ENCODE results near the gene RPN2. TPM values are rescaled to one million over a fixed set of nuclear protein-coding genes. Genes with fewer than 3 reads are reported as not detected.

RPN2 gene
- total RNA-seq, 2 donors from 2014 or later = 136 to 175 TPM

DNA sequence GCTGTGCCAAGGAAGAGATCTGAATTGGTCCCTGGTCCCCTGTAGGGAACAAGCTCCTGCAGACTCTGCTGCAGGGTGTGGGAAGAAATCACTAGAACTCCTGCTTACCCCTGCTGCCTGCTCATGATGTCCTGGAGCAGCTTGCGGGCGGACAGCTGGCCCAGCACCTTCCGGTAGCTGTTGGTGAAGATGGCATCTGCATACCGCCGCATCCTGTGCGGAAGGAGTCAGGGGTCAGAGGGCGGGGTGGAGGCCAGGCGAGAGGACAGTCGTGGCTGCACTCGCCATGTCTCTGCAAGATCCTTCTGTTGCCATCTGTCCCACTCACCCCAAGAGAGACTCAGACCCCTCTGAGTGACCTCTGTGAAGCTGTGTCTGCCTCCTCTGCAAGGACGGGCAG lies 77.2 kb downstream of the RPN2 start:
- DNase-seq (ENCODE audit: low spot score) = peak; percentile 45
- intact Hi-C loops (cut with DNase I) = no loop called here

- no peak for DNase-seq (ENCODE audit: low spot score)
- intact Hi-C loops (cut with DNase I) = no loop called here
These were observed 78.4 kb downstream of the RPN2 start for GRCh38 chr20:37257530-37257929.

DNA sequence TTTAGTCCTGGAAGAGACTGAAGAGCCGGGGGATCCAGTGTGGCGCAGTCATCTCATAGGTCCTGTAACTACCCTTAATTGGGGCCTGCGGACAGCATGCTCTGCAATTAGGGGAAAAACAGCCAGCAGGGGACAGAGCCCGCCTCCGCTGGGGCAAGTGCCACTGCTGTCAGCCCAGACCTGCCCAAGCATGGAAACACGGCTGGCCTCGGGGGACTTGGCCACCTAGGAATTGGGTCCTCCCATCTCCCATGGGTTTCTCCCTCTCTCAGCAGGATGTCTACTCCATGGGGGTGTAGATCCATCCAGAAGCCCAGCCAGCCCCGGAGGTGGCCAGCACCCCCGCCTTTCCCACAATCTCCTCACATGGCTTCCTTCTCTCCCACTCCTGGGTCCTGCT lies 78.9 kb downstream of the RPN2 start:
- no peak for DNase-seq (ENCODE audit: low spot score)
- intact Hi-C loops (cut with DNase I) = no loop called here

GRCh38 chr20:37259031-37259430 lies 79.9 kb downstream of the RPN2 start:
- DNase-seq (ENCODE audit: low spot score) = no peak

GRCh38 chr20:37259865-37260264 lies 80.7 kb downstream of the RPN2 start:
- no peak for DNase-seq (ENCODE audit: low spot score)
- intact Hi-C loops (cut with DNase I) = no loop called here

More at GRCh38 chr20:37259031-37259430, 79.9 kb downstream of the RPN2 start:
- intact Hi-C loops (cut with DNase I) = no loop called here

GRCh38 chr20:37260923-37261322 lies 81.8 kb downstream of the RPN2 start:
- DNase-seq (ENCODE audit: low spot score) = no peak
- intact Hi-C loops (cut with DNase I) = no loop called here

DNA sequence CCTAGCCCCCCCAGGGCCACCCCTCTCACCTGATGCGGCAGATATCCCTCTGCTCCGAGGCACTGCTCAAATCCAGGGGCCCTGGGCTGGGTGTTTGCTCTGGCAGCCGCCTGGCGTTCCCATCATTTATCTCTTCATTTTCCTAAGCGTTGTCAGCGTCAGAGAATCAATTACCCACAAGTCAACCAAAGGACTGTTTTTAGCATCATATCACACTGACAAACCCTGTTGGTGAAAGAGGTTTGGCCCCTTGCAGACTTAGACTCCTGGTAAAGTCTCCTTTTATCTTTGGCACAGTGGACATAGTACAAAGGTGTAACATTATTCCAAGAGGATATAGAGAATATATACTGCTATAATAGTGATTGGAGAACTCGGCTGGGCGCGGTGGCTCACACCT lies 82.6 kb downstream of the RPN2 start, which contains the start of gene GHRH:
Gene GHRH (minus strand): TSS at position 101 of the 400 bp plus-strand sequence. CDS start 4,925 bp downstream, outside the sequence.
- no peak for DNase-seq (ENCODE audit: low spot score)
- intact Hi-C loops (cut with DNase I) = no loop called here

DNA sequence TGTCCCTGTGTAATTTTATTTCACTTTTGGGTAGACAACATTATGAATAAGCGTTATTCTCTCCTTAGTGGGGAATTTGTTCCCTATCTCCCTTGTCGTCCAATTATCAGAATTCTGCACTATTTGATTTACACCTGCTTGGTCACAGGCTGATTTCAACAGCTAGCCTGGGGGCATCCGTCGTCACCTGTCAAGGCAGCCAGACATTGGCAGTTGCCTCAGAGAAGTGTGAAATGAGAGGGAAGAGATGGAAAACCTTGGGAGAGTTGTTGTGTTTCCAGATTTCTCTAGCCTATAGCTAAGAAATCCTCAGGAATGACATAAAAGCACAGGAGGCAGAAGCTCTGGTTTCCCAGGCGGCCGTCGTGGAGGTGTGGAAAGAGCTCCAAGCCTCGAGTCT lies 83.4 kb downstream of the RPN2 start:
- peak; percentile 42 for DNase-seq (ENCODE audit: low spot score)
- intact Hi-C loops (cut with DNase I) = no loop called here

GRCh38 chr20:37263686-37264085 lies 84.6 kb downstream of the RPN2 start:
- intact Hi-C loops (cut with DNase I) = no loop called here

GRCh38 chr20:37265152-37265551 lies 86.0 kb downstream of the RPN2 start:
- intact Hi-C loops (cut with DNase I) = no loop called here
- no peak for DNase-seq (ENCODE audit: low spot score)

More at GRCh38 chr20:37263686-37264085, 84.6 kb downstream of the RPN2 start:
- DNase-seq (ENCODE audit: low spot score) = no peak

DNA sequence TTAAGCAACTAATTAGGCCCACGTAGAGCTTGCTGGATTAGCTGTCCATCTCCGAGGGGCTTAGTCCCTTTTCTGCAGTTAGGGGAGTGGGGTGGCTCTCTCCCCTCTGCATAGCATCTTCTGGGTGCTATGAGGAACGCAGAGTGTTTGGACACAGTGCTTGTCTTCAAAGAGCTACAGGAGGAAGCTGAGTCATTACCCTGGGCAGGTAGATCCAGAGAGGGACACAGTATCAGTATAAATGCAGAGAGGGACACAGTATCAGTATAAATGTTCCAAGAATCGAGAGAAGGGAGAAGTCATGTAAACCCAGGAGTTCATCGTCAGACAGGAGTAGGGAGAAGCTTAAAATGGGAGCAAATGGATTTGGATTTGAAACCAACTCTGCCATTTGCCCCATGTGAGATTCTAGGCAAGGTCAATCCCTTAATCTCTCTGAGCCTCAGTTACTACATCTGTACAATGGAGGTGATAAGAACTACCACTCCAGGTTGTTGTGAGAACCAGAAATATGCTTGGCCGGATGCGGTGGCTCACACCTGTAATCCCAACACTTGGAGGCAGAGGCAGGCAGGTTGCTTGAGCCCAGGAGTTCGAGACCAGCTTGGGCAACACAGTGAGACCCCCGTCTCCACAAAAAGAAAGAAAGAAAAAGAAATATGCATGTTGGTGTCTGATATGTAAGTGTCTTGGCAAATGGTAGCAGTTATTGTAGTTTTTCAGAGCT lies 88.0 kb downstream of the RPN2 start:
- intact Hi-C loops (cut with DNase I) = no loop called here
- DNase-seq (ENCODE audit: low spot score) = no peak

DNA sequence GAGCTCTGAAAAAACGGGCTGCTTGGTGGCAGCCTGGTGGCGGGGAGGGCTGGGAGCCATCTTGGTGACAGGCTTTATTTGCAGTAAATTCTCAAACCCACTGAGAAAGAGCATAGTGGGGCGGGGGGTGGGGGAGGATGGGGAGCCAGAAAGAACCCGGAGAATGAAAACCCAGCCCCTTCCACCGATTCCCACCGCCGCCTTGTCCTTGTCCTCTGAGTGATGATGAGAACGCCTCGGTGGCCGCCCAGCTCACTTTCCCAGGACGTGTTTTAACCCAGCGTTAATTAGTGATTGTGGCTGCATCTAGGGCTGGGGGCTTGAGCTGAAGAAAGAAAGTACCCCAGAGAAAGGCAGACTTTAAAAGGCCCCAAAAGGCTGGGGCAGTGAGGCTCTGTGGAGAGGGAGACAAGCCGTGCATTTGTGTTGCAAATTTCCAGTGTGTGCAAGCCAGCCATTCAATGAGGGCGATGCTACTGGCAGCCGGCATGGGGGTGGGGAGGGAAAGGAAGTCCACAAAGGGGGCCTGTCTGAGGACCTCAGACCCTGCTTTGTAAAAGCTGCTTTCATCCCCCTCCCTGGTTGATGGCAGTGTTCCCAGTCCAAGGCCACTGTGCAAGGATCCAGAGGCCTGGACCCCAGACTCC lies 88.7 kb downstream of the RPN2 start:
- intact Hi-C loops (cut with DNase I) = no loop called here
- DNase-seq (ENCODE audit: low spot score) = no peak

DNA sequence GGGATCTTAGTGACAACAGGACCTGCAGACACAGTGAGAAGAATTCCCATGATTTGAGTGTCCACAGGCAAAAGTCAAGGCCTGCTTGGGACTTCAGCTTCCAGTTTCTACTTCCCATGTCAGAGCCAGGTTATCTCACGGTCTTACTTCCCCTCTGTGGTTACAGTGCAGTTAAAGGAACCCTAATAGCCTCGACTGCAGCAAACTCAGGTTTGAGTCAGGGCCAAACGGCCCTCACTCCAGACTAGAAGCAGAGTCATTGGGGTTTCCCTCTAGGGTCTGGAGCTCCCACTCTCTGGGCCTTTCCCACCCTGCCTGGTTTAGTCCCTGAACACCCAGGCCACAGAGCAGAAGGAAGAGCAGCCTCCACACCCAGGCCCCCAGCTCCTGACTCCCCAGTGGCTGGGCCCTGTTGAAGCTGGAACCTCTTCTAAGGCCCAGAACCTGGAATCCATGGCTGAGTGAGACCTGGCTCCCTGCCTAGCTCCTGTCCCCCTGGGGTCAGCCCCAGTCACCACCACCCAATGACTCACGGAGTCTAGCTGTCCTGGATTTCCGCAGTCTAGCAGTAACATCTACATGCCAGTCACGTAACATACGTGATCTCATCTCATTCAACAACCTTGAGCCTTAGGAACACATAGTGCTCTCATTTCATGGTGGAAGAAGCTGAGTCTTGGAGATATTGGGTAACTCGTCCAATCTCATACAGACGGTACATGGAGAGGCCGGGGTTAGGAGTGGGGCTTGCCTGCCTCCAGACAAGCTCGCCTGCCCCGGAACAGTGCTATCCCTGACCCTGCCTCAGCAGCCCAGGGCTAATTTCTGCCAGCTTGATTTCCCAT lies 91.7 kb downstream of the RPN2 start:
- intact Hi-C loops (cut with DNase I) = loop anchor here (5.0 kb wide), 1 partner anchor 262 kb away; no protein-coding TSS in a partner anchor
- no peak for DNase-seq (ENCODE audit: low spot score)

GRCh38 chr20:37271421-37271768 lies 92.3 kb downstream of the RPN2 start:
- intact Hi-C loops (cut with DNase I) = loop anchor here (5.0 kb wide), 1 partner anchor 261 kb away; no protein-coding TSS in a partner anchor
- DNase-seq (ENCODE audit: low spot score) = no peak

DNA sequence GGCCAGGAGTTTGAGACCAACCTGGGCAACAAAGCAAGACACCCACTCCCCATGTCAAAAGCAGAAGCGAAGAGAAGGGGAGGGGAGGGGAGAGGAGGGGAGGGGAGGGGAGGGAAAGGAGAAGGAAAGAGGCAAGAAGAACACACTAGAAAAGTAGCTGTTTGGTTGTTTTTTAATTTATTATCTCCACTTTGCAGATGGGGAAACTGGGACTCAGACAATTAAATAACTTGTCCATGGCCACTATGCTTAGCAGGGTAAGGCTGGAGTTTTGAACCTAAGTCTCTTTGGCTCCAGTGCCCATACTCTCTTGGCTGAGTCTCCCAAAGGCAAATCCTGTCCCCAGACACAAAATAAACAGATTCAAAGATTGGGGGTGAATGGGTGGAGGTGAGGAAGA lies 94.9 kb downstream of the RPN2 start:
- no peak for DNase-seq (ENCODE audit: low spot score)
- intact Hi-C loops (cut with DNase I) = loop anchor here (5.0 kb wide), 1 partner anchor 258 kb away; no protein-coding TSS in a partner anchor

DNA sequence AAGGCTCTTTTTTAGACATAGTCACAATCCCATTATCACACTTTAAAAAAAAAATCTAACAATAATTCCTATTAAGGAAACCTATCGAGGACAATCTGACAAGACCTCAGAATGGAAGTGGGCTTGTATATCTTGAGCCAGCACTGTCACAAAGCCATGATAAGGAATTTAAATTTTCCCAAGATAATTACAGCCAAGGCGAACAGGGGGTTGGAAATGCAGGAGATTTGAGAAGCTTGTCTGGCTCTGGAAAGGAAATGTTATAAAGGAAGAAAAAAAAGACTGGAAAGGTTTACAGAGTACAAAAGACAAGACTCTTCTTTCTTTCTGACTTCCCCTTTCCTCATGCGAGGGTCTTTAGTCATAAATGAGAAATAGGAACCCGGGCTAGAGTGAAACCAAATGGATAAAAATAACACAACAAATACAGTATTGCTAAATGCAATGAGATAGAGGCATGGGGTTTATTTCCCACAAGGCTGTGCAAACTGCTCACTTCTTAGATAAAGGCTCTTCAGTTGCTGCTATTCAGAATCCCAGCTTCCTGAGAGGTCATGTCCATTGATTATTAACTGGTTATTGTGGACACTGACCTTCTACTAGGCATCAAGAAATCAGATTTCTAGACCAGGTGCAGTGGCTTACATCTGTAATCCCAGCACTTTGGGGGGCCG lies 95.9 kb downstream of the RPN2 start:
- intact Hi-C loops (cut with DNase I) = loop anchor here (5.0 kb wide), 1 partner anchor 257 kb away; no protein-coding TSS in a partner anchor
- no peak for DNase-seq (ENCODE audit: low spot score)

- peak; percentile 80 for DNase-seq (ENCODE audit: low spot score)
- intact Hi-C loops (cut with DNase I) = no loop called here
These were observed 97.5 kb downstream of the RPN2 start for GRCh38 chr20:37276494-37277252.

DNA sequence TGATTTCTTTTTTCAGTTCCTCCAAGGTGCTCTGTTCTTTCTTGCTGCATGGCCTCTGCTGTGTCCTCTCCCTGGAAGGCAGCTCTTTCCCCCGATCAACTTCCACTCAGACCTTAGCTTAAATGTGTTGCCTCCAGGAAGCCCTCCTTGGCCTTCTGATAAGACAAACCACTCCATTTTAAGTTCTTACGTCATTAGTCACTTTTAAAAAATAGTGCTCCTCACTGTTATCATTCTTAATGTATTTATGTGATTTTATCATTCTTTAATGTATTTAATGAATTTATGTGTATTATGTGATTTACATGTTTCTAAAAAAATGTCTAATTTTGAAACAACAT lies 98.1 kb downstream of the RPN2 start:
- intact Hi-C loops (cut with DNase I) = no loop called here
- no peak for DNase-seq (ENCODE audit: low spot score)
